ENCODE data around the gene CYP2A7.
"Not testable (repeated sequence)": the region's sequence is repeated elsewhere in the genome, so short reads cannot be mapped to it uniquely, and the experiment has no call there.

The CYP2A7 gene

GRCh38 chr19:40884187-40884931 is 2.3 kb upstream of the CYP2A7 start:
- H3K4me1 ChIP-seq (ENCODE audit: control insufficient read depth, insufficient read depth, low read length); CTCF ChIA-PET; H3K9me3 ChIP-seq (ENCODE audit: control insufficient read depth, insufficient read depth, low read depth, low read length); H3K27ac ChIP-seq (ENCODE audit: extremely low read depth, low read depth, low read length); H3K36me3 ChIP-seq (ENCODE audit: control insufficient read depth in 2 of 2, insufficient read depth in 1 of 2, low read length in 2 of 2); POLR2A ChIA-PET; H3K4me3 ChIP-seq (ENCODE audit: low read depth, low read length): not testable (repeated sequence)
- peak; percentile 58 for TF ChIP-seq SCRT2 (tag by site-specific recombination; IDR thresholded peaks at IDR 0.05)

GRCh38 chr19:40879349-40879748 is 2.7 kb downstream of the CYP2A7 start:
- CTCF ChIA-PET: interaction anchor here (0.7 to 1.3 kb wide), 2 partner anchors 79 to 107 kb away, joined by 3 to 5 read pairs; no protein-coding TSS in a partner anchor
- H3K9me3 ChIP-seq (ENCODE audit: control insufficient read depth, insufficient read depth, low read depth, low read length); H3K36me3 ChIP-seq (ENCODE audit: control insufficient read depth in 2 of 2, insufficient read depth in 1 of 2, low read length in 2 of 2); POLR2A ChIA-PET; H3K4me3 ChIP-seq (ENCODE audit: low read depth, low read length); H3K4me1 ChIP-seq (ENCODE audit: control insufficient read depth, insufficient read depth, low read length); H3K27ac ChIP-seq (ENCODE audit: extremely low read depth, low read depth, low read length): not testable (repeated sequence)

GRCh38 chr19:40875526-40875951 is 6.5 kb downstream of the CYP2A7 start:
- H3K4me1 ChIP-seq (ENCODE audit: control insufficient read depth, insufficient read depth, low read length); H3K36me3 ChIP-seq (ENCODE audit: control insufficient read depth in 2 of 2, insufficient read depth in 1 of 2, low read length in 2 of 2); CTCF ChIA-PET; H3K27ac ChIP-seq (ENCODE audit: extremely low read depth, low read depth, low read length); H3K9me3 ChIP-seq (ENCODE audit: control insufficient read depth, insufficient read depth, low read depth, low read length); H3K4me3 ChIP-seq (ENCODE audit: low read depth, low read length): not testable (repeated sequence)
- 0 out of 2 replicates have a peak, but pooled peaks have one; percentile 13 for TF ChIP-seq ZFHX2 (tag by site-specific recombination; conservative IDR thresholded peaks at IDR 0.05)
- 0 out of 2 replicates have a peak, but pooled peaks have one; percentile 47 for TF ChIP-seq KLF8 (tag by site-specific recombination; IDR thresholded peaks at IDR 0.05)
- TF ChIP-seq SP3 (tag by site-specific recombination; IDR thresholded peaks at IDR 0.05): peak; percentile 90
- TF ChIP-seq PATZ1 (tag by site-specific recombination; IDR thresholded peaks at IDR 0.05): peak; percentile 68; the same call in 1 of the 2 replicates
- peak; percentile 88 for TF ChIP-seq SP2 (tag by site-specific recombination; IDR thresholded peaks at IDR 0.05)
- peak; percentile 96 for TF ChIP-seq KLF9 (tag by site-specific recombination; IDR thresholded peaks at IDR 0.05; ENCODE audit: low read depth)
- TF ChIP-seq ZNF366 (tag by site-specific recombination; conservative IDR thresholded peaks at IDR 0.05): peak; percentile 73
- peak; percentile 97 for TF ChIP-seq KLF1 (tag by site-specific recombination; IDR thresholded peaks at IDR 0.05)
- TF ChIP-seq PRDM10 (tag by site-specific recombination; IDR thresholded peaks at IDR 0.05): peak; percentile 42
- peak; percentile 69; the same call in 1 of the 2 replicates for TF ChIP-seq KLF7 (tag by site-specific recombination; IDR thresholded peaks at IDR 0.05; ENCODE audit: borderline replicate concordance)
- POLR2A ChIA-PET: interaction anchor here (1.4 kb wide), 1 partner anchor 9 kb away, joined by 3 read pairs; no protein-coding TSS in a partner anchor

GRCh38 chr19:40874874-40875273 is 7.2 kb downstream of the CYP2A7 start:
- POLR2A ChIA-PET: interaction anchor here (1.4 kb wide), 1 partner anchor 9 kb away, joined by 3 read pairs; no protein-coding TSS in a partner anchor
- CTCF ChIA-PET: not testable (repeated sequence)

GRCh38 chr19:40873873-40874272 is 8.2 kb downstream of the CYP2A7 start:
- H3K4me3 ChIP-seq (ENCODE audit: low read depth, low read length); H3K36me3 ChIP-seq (ENCODE audit: control insufficient read depth in 2 of 2, insufficient read depth in 1 of 2, low read length in 2 of 2); POLR2A ChIA-PET; H3K4me1 ChIP-seq (ENCODE audit: control insufficient read depth, insufficient read depth, low read length); H3K9me3 ChIP-seq (ENCODE audit: control insufficient read depth, insufficient read depth, low read depth, low read length); H3K27ac ChIP-seq (ENCODE audit: extremely low read depth, low read depth, low read length): not testable (repeated sequence)
- CTCF ChIA-PET: interaction anchor here (1.1 kb wide), 1 partner anchor 54 kb away, joined by 5 read pairs; no protein-coding TSS in a partner anchor

More at GRCh38 chr19:40874874-40875273, 7.2 kb downstream of the CYP2A7 start:
- not testable (repeated sequence) for H3K4me3 ChIP-seq (ENCODE audit: low read depth, low read length); H3K9me3 ChIP-seq (ENCODE audit: control insufficient read depth, insufficient read depth, low read depth, low read length); H3K4me1 ChIP-seq (ENCODE audit: control insufficient read depth, insufficient read depth, low read length); H3K27ac ChIP-seq (ENCODE audit: extremely low read depth, low read depth, low read length); H3K36me3 ChIP-seq (ENCODE audit: control insufficient read depth in 2 of 2, insufficient read depth in 1 of 2, low read length in 2 of 2)
